Measurements from ENCODE around the gene FGF11.

FGF11 gene

DNA sequence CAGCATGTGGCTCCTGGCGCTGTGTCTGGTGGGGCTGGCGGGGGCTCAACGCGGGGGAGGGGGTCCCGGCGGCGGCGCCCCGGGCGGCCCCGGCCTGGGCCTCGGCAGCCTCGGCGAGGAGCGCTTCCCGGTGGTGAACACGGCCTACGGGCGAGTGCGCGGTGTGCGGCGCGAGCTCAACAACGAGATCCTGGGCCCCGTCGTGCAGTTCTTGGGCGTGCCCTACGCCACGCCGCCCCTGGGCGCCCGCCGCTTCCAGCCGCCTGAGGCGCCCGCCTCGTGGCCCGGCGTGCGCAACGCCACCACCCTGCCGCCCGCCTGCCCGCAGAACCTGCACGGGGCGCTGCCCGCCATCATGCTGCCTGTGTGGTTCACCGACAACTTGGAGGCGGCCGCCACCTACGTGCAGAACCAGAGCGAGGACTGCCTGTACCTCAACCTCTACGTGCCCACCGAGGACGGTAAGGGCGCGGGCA is 31.0 kb upstream of the FGF11 start:
- no peak for DNase-seq (ENCODE audit: low spot score)

DNA sequence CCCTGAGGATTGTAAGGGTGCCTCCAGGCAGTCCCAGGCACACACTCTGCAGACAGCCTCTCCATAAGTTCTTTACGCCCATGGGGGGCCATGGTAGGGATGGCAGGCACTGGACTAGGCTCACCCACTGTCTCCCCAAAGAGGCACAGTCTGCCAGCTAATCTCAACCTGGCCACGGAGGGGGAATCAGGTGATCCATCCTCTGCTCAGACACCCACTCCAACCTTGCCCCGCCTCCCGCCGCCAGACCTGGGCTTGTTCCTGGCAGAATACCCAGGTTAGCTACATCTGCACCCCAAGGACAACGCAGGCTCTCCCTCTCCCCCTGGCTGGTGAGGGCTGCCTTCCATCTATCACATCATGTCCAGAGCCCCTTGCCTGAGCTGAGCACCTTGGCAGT is 30.4 kb upstream of the FGF11 start:
- no peak for DNase-seq (ENCODE audit: low spot score)

DNA sequence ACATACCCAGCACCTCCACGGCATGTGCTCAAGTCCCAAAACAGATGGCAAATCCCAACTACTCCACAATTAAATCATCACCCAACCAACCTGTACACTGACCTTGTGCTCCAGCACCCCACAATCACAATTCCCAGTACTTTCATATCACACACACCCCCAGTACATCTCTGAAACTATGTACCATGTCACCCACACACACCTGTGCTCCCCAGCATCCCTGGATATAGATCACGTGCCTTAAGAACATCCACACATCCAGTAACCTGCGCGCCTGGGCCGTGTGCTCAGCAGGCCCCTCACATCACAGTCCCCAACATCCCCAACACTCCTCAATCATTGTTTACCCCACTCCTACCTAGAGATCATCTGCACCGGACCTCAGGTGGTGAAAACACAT is 29.6 kb upstream of the FGF11 start:
- DNase-seq (ENCODE audit: low spot score): no peak

DNA sequence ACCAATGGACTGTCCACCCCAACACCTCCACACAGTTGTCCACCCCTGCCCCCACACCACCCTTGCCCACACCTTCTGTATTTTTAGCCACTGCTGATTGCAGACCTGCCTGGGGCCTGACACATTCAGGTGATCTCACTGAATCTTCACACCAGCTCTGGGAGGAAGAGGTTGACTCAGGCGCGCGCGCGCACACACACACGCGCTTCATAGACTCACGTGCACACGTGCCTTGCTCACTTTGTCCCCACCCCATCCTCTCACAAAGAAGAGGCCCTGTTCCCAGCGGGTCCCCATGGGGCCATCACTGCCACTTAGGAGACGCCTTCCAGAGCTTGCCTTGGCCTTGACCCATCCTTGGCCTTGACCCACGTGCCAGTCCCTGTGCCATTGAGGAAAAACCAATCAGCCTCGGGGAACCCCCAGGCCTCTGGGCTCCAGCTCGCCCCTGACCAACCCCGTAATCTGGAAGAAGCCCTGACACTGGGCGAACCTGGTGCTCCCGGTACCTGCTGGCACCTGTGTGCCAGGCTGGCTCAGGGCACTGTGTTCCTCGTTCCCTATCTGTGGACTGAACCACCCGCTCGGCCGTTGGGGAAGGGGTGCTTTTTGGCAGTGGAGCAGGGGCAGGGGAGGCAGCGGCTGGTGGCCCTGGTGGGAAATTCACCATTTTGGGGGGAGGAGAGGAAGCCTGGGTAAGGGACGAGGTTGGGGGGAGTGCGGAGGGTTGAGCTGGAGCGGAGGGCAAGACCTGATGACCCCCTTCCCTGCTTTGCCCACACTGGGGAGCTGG is 28.5 kb upstream of the FGF11 start:
- no peak for DNase-seq (ENCODE audit: low spot score)

DNA sequence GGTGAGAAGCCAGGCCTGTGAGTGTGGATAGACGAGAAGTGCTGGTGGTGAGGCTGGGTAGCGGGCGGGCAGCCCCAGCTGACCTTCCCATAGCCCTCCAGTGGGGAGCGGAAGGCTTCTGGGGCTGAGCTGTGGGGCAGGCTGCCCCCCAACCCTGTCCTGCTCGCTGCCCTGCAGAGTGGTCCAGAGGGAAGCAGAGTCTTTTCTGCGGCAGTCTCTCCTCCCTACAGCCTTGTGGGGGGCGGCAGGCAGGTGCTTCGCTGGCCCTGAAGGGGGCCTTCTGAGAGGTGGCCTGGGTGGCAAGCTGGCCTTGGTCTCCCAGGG is 27.9 kb upstream of the FGF11 start:
- no peak for DNase-seq (ENCODE audit: low spot score)

DNA sequence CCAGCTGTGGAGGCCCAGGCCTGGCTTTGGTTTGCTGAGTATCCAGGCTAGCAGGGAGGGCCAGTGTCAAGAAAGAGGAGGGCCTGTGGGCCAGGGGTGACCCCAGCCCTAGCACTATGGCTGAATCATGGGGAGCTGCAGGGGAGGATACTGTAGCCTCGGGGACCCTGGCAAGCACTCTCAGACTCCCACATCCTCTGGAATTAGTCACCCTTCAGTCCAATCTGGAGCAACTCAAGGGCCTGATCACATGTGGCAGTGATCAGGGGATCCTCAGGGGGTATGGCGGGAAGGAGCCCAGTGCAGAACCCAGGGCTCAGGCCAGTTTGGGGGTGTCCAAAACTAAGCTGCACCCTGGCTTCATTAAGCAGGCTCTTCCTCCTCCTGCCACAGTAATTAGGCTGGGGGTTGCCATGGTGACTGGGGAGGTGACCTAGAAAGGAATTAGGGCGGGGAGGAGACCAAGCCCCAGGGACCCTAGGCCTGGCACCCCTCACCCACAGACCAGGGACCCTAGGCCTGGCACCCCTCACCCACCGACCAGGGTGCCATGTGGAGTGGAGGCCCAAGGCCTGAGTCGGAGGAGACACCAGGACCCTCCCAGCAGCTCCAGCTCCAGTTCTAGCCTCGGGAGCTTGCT is 25.8 kb upstream of the FGF11 start:
- DNase-seq (ENCODE audit: low spot score): no peak

DNA sequence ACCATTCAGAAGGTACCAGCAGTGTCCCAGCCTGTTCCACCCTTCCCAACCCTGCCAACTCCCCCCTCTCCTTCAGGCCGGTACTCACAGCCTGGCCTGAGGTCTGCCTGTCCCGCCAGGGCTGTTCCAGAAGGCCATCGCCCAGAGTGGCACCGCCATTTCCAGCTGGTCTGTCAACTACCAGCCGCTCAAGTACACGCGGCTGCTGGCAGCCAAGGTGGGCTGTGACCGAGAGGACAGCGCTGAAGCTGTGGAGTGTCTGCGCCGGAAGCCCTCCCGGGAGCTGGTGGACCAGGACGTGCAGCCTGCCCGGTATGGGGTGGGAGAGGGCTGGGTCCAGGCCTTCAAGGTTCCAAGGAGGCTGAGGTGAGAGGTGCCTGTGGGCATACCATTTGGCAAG is 24.5 kb upstream of the FGF11 start:
- DNase-seq (ENCODE audit: low spot score): no peak

DNA sequence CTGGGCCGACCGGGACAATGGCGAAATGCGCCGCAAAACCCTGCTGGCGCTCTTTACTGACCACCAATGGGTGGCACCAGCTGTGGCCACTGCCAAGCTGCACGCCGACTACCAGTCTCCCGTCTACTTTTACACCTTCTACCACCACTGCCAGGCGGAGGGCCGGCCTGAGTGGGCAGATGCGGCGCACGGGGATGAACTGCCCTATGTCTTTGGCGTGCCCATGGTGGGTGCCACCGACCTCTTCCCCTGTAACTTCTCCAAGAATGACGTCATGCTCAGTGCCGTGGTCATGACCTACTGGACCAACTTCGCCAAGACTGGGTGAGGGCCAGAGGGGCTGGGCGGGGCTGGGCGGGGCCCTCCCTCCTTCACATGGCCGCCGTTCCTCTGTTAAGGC is 23.5 kb upstream of the FGF11 start:
- no peak for DNase-seq (ENCODE audit: low spot score)

DNA sequence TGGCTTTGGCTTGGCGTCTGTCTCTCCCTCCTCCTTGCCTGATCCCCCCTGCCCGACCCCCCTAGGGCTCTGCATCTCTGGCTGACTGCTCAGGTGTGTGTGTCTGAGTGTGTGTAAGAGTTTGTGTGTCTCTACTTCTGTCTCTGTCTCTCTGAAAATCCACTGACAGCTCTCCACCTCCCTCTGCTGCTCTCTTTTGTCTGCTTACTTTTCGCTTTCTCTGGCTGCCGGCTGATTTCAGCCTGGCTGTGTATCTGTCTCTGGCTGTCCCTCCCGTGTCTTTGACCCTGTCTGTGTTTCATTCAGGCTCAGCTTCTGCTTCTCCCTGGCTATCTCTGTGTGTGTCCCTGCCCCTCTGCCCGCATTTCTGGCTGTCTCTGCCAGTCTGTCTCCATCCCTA is 23.0 kb upstream of the FGF11 start:
- DNase-seq (ENCODE audit: low spot score): no peak

DNA sequence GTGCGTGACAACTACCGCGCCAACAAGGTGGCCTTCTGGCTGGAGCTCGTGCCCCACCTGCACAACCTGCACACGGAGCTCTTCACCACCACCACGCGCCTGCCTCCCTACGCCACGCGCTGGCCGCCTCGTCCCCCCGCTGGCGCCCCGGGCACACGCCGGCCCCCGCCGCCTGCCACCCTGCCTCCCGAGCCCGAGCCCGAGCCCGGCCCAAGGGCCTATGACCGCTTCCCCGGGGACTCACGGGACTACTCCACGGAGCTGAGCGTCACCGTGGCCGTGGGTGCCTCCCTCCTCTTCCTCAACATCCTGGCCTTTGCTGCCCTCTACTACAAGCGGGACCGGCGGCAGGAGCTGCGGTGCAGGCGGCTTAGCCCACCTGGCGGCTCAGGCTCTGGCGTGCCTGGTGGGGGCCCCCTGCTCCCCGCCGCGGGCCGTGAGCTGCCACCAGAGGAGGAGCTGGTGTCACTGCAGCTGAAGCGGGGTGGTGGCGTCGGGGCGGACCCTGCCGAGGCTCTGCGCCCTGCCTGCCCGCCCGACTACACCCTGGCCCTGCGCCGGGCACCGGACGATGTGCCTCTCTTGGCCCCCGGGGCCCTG is 22.2 kb upstream of the FGF11 start:
- no peak for DNase-seq (ENCODE audit: low spot score)

DNA sequence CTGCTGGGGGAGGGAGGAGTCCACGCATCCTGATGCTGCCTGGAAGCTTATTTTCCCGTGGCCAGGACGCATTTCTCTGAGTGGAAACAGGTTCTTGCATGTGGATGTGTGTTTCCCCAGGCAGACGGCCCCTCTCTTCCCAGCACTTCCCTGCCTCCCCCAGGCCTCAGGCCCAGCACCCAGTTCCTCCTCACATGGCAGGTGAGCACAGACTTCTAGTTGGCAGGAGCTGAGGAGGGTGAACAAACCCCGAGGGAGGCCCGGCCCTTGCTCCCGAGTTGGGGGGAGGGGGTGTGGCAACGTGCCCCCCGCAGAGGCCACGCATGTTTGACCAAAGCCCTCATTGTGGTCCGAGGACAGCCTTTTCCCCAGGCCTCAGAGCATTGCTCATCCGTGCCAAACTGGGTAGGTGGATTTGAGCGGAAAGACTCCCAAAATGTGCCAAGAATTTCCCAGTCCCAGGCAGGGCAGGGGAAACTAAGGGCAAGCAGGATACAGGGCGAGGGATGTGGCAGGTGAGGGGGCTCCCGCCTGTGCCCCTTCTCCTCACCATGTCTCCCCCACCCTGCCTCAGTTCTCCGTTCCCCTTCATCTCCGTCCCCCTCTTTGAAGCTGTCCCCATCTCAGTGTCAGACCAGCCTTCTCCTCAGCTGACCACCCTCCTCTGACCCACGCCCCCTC is 20.7 kb upstream of the FGF11 start:
- no peak for DNase-seq (ENCODE audit: low spot score)

DNA sequence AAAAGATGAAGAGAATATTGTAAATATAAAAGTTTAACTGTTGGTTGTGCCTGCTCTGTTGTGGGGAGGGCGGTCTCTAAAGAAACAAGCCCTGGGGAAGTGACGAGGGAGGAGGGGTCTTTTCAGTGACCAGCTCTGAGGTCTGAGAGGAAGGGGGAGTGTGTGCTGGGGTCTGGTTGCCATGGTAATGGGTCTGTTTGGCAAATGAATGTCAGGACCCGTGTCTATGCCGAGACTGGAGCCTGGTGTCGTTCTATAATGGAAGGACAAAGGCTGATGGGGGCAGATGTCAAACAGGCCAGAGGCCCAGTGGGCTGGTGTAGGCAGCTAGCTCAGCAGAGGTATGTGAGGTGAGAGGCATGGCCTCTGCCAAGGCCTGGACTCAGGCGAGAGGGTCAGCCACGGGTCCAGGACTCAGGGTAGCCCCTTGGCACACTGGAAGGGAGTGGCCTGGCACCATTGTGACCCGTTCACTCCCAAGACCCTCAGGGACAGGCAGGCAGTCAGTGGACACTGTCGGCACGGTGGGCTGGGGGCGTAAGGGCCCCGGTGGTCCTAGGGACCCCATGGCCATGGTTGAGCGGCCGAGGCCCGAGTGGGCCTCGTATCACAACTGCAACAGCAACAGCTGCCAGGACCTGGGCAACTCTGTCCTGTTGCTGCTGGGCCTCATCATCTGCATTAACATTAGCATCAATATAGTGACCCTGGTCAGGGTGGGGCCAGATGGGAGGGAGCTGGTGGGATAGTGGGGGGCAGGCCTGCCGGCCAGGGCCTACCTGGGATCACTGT is 19.3 kb upstream of the FGF11 start, which contains the start of gene SPEM1:
Gene SPEM1, plus strand, starts transcription at position 506 of the 792 bp plus-strand sequence. Its CDS starts 61 bp downstream, at position 567.
- DNase-seq (ENCODE audit: low spot score): no peak

DNA sequence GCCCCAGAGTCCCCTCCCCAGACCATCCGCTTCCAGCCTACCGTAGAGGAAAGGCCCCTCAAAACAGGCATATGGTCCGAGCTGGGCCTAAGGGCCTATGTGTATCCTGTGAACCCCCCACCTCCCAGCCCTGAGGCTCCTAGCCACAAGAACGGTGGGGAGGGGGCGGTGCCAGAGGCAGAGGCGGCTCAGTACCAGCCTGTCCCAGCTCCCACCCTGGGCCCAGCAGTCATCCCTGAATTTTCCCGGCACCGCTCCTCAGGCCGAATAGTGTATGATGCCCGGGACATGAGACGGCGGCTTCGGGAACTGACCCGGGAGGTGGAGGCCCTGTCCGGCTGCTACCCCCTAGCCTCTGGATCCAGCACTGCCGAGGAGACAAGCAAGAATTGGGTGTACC is 18.1 kb upstream of the FGF11 start:
- DNase-seq (ENCODE audit: low spot score): no peak

DNA sequence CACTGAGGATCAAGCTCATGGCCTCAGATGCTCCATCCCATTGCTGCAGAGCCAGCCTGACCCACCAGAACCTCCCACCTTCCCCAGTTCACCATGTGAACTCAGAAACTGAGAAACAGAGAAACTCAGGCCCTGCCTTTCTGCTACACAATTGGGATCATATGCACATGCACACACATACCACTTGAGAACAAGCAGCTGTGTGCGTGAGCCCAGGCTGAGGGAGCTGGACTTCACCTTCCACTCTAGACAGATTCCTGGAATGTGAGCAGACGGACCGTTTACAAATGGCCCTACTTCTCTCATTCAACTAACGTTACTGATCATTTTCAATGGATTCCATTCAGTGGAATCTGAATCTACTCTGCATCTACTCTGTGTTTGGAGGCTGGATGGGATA is 15.6 kb upstream of the FGF11 start:
- no peak for DNase-seq (ENCODE audit: low spot score)

DNA sequence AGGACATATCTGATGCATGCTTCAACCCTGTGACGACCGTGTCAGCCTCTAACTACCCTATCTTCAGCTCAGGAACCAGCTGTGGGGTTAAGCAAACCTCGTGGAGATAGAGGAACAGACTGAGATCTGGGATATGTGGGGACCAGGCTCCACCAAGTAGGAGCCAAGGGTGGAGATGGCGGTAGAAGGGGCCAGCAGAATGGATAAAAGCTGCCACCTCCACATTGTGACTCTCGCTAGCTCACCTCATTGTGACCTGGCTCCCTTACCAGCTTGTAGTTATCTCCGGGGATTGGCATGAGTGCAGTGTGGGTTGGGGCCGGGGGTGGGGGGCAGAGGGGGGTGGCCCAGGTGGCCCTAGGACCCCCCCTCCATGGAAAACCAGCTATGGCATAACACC is 14.0 kb upstream of the FGF11 start, which contains the start of gene SPEM2:
Gene SPEM2, plus strand, starts transcription at position 301 of the 400 bp plus-strand sequence. Its CDS starts 73 bp downstream, at position 374.
- no peak for DNase-seq (ENCODE audit: low spot score)

DNA sequence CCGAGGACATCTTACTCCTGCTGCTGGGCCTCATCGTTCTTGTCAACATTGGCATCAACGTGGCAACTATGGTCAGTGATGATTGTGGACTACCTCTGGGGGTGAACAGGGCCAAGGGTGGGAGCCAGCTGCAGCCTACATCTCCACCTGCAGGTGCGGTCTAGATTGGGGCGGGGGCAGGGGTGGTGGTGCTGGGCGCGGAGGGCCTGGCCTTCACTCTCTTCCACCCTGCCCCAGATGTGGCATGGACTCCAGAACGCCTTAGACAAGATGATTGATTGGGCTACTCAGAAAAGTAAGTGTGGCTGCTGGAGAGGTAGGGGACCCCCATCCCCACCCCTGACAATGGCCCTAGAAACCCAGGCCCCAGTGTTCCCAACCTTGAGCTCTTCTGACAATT is 13.6 kb upstream of the FGF11 start:
- DNase-seq (ENCODE audit: low spot score): no peak

DNA sequence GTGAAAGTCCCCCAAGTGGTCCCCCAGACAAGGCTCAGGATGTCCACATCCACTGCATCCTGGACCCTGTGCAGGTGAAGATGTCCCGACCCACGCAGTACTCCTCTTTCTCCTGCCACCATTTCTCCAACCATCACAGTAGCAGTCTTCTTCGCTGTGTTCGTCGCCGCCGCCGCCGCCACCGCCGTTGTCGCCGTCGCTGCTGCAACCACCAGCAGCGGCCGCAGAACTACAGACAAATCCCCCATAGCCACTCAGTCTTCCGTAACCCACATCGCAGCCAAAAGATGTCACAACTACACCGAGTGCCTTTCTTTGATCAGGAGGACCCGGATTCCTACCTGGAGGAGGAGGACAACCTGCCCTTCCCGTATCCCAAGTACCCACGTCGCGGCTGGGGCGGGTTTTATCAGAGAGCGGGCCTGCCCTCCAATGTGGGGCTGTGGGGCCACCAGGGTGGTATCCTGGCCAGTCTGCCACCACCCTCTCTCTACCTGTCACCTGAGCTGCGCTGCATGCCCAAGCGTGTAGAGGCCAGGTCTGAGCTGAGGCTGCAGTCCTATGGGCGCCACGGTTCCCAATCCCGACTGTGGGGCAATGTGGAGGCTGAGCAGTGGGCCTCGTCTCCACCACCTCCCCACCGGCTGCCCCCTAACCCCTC is 13.0 kb upstream of the FGF11 start:
- no peak for DNase-seq (ENCODE audit: low spot score)

DNA sequence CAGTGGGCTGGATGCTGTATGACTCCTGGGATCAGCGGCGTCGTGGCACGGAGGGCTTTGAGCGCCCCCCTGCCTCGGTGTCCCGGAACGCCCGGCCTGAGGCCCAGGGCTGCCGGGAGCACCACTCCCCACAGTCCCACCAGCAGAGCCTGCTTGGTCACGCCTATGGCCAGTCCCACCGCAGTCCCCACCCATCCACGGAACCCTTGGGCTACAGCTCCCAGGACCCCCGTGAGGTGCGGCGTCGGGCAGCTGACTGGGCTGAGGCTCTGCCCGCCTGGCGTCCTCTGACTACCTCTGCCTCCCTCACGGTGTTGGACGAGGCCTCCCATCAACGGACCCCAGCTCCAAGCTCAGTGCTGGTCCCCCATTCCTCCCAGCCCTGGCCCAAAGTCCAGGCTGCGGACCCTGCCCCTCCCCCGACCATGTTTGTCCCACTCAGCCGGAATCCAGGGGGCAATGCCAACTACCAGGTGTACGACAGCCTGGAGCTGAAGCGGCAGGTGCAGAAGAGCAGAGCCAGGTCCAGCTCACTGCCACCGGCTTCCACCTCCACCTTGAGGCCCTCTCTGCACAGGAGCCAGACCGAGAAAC is 12.3 kb upstream of the FGF11 start:
- DNase-seq (ENCODE audit: low spot score): no peak

DNA sequence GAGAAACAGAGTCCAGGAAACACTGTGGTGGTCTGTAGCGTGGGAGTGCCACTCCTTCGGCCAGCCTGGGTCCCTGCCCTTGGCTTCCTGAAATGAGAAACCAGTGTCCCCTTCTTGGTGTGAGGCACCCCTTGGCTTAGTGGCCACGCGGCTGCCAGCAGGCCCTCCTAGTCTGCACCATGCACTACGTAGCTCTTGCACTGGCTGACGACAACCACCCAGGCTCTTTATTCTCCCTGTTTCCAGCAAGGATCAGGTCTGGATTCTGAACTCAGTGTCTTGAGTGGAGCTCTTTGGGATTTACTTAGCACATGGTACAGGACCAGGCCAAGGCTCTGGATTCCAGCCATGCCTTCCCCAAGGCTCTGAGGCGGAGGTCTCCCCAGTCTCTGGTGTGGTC is 11.8 kb upstream of the FGF11 start:
- DNase-seq (ENCODE audit: low spot score): no peak

DNA sequence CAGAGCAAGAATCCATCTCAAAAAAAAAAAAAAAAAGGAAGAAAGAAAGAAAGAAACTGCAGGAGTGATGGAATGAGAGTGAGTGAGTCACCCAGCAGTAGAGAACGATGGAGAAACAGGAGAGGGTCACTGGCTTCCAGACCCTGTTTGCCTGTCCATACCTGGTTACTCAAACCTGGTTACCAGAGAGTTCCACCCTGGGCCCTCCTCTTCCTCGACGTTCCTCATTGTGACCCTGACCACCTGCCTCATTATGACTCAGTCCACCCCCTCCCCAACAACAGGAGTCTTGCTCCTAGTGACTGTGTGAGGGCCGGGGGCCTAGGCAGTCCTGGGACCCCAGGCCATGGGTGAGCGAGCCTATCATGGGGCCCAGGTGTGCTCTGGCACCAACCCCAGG is 10.8 kb upstream of the FGF11 start, which contains the start of gene SPEM3:
Gene SPEM3, plus strand, starts transcription at position 301 of the 400 bp plus-strand sequence. Its CDS starts 46 bp downstream, at position 347.
- no peak for DNase-seq (ENCODE audit: low spot score)

DNA sequence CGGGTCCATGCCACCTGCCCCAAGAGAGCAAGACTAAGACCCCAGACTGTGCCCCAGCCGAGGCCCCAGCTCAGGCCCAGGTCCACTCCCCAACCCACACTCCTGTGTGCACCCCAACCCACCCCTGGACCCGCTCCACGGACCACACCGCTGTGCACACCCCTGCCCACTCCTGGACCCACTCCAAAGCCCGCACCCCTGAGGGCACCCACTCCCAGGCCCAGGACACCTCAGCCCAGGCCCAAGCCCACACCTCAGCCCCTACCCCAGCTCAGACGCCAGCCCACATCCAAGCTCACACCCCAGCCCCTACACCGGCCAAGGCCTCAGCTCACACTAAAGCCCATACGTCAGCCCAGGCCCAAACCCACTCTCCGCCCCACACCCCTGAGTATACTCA is 9.6 kb upstream of the FGF11 start:
- no peak for DNase-seq (ENCODE audit: low spot score)

Data from NAMALWA (cell line).